SU-DHL-6 (cell line): Measurements from ENCODE around the gene MEGF10.

Source experiments
- H2AFZ ChIP-seq: fragments of 200-600 bp; sonication (generic); 2 replicates; pipeline ENCODE4 v1.6.1; 2014; ENCODE audit warnings: low read depth, mild to moderate bottlenecking, moderate library complexity, mixed read lengths, antibody characterized with exemption, low read length; ENCODE audit not compliant: severe bottlenecking
- H3F3A ChIP-seq: fragments of 200-600 bp; shearing (Covaris generic); 2 replicates; pipeline ENCODE4 v1.6.0; 2016; ENCODE audit warnings: antibody characterized with exemption, mild to moderate bottlenecking; ENCODE audit not compliant: insufficient read depth
- H3K27ac ChIP-seq: fragments of 200-600 bp; sonication (generic); 2 replicates; pipeline ENCODE4 v1.5.1; 2016; ENCODE audit warnings: low read depth, mild to moderate bottlenecking, low read length, moderate library complexity, mixed read lengths
- H3K27me3 ChIP-seq: fragments of 200-600 bp; sonication (generic), shearing (Covaris generic); 2 replicates; pipeline ENCODE4 v1.6.0; 2014; ENCODE audit warnings: mild to moderate bottlenecking, low read length
- H3K36me3 ChIP-seq: fragments of 200-600 bp; sonication (generic); 2 replicates; pipeline ENCODE4 v1.6.1; 2014; ENCODE audit warnings: mild to moderate bottlenecking, low read length, mixed read lengths
- H3K4me2 ChIP-seq: fragments of 300-600, 200-600 bp; shearing (Covaris generic), sonication (generic); 2 replicates; pipeline ENCODE4 v1.6.0; 2014; ENCODE audit warnings: low read length, low read depth, mild to moderate bottlenecking; ENCODE audit not compliant: poor library complexity, severe bottlenecking
- H3K4me3 ChIP-seq: fragments of 200-600 bp; sonication (generic); 2 replicates; pipeline ENCODE4 v1.5.1; 2014; ENCODE audit warnings: antibody characterized with exemption, low read length, mild to moderate bottlenecking, mixed read lengths; ENCODE audit not compliant: insufficient read depth, poor library complexity, severe bottlenecking
- H3K79me2 ChIP-seq: fragments of 200-600 bp; sonication (generic); 2 replicates; pipeline ENCODE4 v1.6.1; 2014; ENCODE audit warnings: mild to moderate bottlenecking, low read length, moderate library complexity; ENCODE audit not compliant: insufficient read depth
- H3K9ac ChIP-seq: fragments of 200-600 bp; sonication (generic); 2 replicates; pipeline ENCODE4 v1.7.0; 2014; ENCODE audit warnings: mild to moderate bottlenecking, low read length
- H3K9me2 ChIP-seq: fragments of 200-600 bp; sonication (generic); replicated peaks from 2 replicates; pipeline ENCODE4 v1.6.1; 2014; ENCODE audit warnings: low read length; ENCODE audit not compliant: insufficient read depth
- H3K9me3 ChIP-seq: fragments of 200-600 bp; sonication (generic); 2 replicates; pipeline ENCODE4 v1.6.1; 2014; ENCODE audit warnings: low read length, mixed read lengths; ENCODE audit not compliant: insufficient read depth
- H4K20me1 ChIP-seq: fragments of 200-600 bp; sonication (generic); 2 replicates; pipeline ENCODE4 v1.6.1; 2014; ENCODE audit warnings: low read depth, mild to moderate bottlenecking, antibody characterized with exemption, low read length, moderate library complexity, mixed read lengths
- CTCF ChIP-seq: fragments of 200-600 bp; sonication (generic); IDR thresholded peaks from one replicate; pipeline ENCODE4 v1.5.1; 2017; ENCODE audit warnings: antibody characterized with exemption, mild to moderate bottlenecking, low read length, moderate library complexity; ENCODE audit not compliant: insufficient read depth, poor library complexity, severe bottlenecking
- EZH2phosphoT487 ChIP-seq: fragments of 200-600 bp; sonication (generic), shearing (Covaris generic); conservative IDR thresholded peaks from 2 replicates; pipeline ENCODE4 v1.6.1; 2018; ENCODE audit warnings: mild to moderate bottlenecking, antibody characterized with exemption, low read length, moderate library complexity, mixed read lengths

The MEGF10 gene

GRCh38 chr5:127330116-127330515, 39.5 kb downstream of the MEGF10 start:
- no peaks in the 10 kb centered on the region for H3K9me3 ChIP-seq
- no peak overlapping the region for H3K9ac ChIP-seq
- H2AFZ ChIP-seq: no peak overlapping the region
- H3K27ac ChIP-seq: no peak overlapping the region
- H4K20me1 ChIP-seq: no peaks in the 10 kb centered on the region
- no peaks in the 10 kb centered on the region for H3K36me3 ChIP-seq
- H3K27me3 ChIP-seq: no peaks in the 10 kb centered on the region
- H3K79me2 ChIP-seq: no peaks in the 10 kb centered on the region
- H3K4me2 ChIP-seq: no peak overlapping the region
- H3K4me3 ChIP-seq: no peak overlapping the region
- no peaks in the 10 kb centered on the region for H3K9me2 ChIP-seq
- no peak for TF ChIP-seq CTCF
- no peak for TF ChIP-seq EZH2phosphoT487
- H3F3A ChIP-seq: no peaks in the 10 kb centered on the region

GRCh38 chr5:127331890-127332649, 41.5 kb downstream of the MEGF10 start:
- no peaks in the 10 kb centered on the region for H4K20me1 ChIP-seq
- no peaks in the 10 kb centered on the region for H3K9me3 ChIP-seq
- H3K36me3 ChIP-seq: no peaks in the 10 kb centered on the region
- H3F3A ChIP-seq: no peaks in the 10 kb centered on the region
- no peak overlapping the region for H3K27ac ChIP-seq
- no peak overlapping the region for H3K4me2 ChIP-seq
- no peaks in the 10 kb centered on the region for H3K79me2 ChIP-seq
- TF ChIP-seq CTCF (no peak), EZH2phosphoT487 (no peak)
- no peak overlapping the region for H3K4me3 ChIP-seq
- H3K9me2 ChIP-seq: no peaks in the 10 kb centered on the region
- H2AFZ ChIP-seq: no peak overlapping the region
- no peaks in the 10 kb centered on the region for H3K27me3 ChIP-seq
- no peak overlapping the region for H3K9ac ChIP-seq

GRCh38 chr5:127333483-127333882, 42.9 kb downstream of the MEGF10 start:
- H3K27me3 ChIP-seq: no peaks in the 10 kb centered on the region
- TF ChIP-seq EZH2phosphoT487: no peak
- no peak for TF ChIP-seq CTCF
- H3K9ac ChIP-seq: no peak overlapping the region
- H3K27ac ChIP-seq: no peak overlapping the region
- H3F3A ChIP-seq: no peaks in the 10 kb centered on the region
- no peaks in the 10 kb centered on the region for H4K20me1 ChIP-seq
- H3K36me3 ChIP-seq: no peaks in the 10 kb centered on the region
- no peak overlapping the region for H3K4me3 ChIP-seq
- H3K9me2 ChIP-seq: no peaks in the 10 kb centered on the region
- H3K9me3 ChIP-seq: no peaks in the 10 kb centered on the region
- H3K4me2 ChIP-seq: no peak overlapping the region
- no peaks in the 10 kb centered on the region for H3K79me2 ChIP-seq
- H2AFZ ChIP-seq: no peak overlapping the region
